Measurements from ENCODE around the gene KCNC4.

GRCh38 chr1:110190282-110190929 lies 19.7 kb upstream of the KCNC4 start:
- TF ChIP-seq CTCF (conservative IDR thresholded peaks at IDR 0.05; ENCODE audit: low read depth, low read length) = no peak
- TF ChIP-seq EZH2 (IDR thresholded peaks at IDR 0.05; ENCODE audit: borderline replicate concordance, low read depth, low read length, poor library complexity, severe bottlenecking) = no peak
